Activated naive CD4-positive, alpha-beta T cell treated with anti-CD3 and anti-CD28 coated beads, Interleukin-2, amount 50 U/mL, for 72 hours (primary cell): ENCODE results near the gene PCDHGB5. TPM values are rescaled to one million over a fixed set of nuclear protein-coding genes. Genes with fewer than 3 reads are reported as not detected.
"Not testable (repeated sequence)": the region's sequence is repeated elsewhere in the genome, so short reads cannot be mapped to it uniquely, and the experiment has no call there.

Source experiments
- ATAC-seq, 2 donors: fragments of 150-1000 bp; cut with Tn5 transposase; 2 replicates each; pipeline ENCODE4 v1.10.0; 2021; ENCODE audit warnings: mild to moderate bottlenecking in 2 of 2, moderate library complexity in 2 of 2
- DNase-seq, 2 donors: peaks; one replicate each; pipeline ENCODE4 v3.0.0; 2021 to 2022; ENCODE audit warnings: low spot score in 2 of 2
- H3K27ac Mint-ChIP-seq, 2 donors: one replicate each; pipeline ENCODE4 v1.8.0; 2022; ENCODE audit warnings: mild to moderate bottlenecking in 2 of 2, mixed read lengths in 2 of 2
- H3K36me3 Mint-ChIP-seq, 2 donors: one replicate each; pipeline ENCODE4 v1.8.0; 2022; ENCODE audit warnings: mixed read lengths in 2 of 2
- H3K9me3 Mint-ChIP-seq, 2 donors: one replicate each; pipeline ENCODE4 v1.8.0; 2022; ENCODE audit warnings: mixed read lengths in 2 of 2
- total RNA-seq, 2 donors: library from RNA; stranded (reverse); gene quantifications; one replicate each; pipeline ENCODE4 v1.2.3, GENCODE V29; 2022

PCDHGB5 gene
- total RNA-seq, 2 donors from 2014 or later, result 0.12 TPM; not detected in 1

- ATAC-seq, DNase-seq: not testable (repeated sequence)
- H3K9me3 Mint-ChIP-seq, result peaks cover 11 to 20% of the 10 kb centered on the region in 2 donors
- peak overlapping the region in 1 of 2 donors; percentile 5 for H3K27ac Mint-ChIP-seq
- peaks cover 41 to 46% of the 10 kb centered on the region in 2 donors for H3K36me3 Mint-ChIP-seq
Observed at GRCh38 chr5:141394401-141395187, 3.2 kb upstream of the PCDHGB5 start.

GRCh38 chr5:141398608-141399007, 861 bp downstream of the PCDHGB5 start:
- DNase-seq, result no peak
- Mint-ChIP-seq H3K36me3 (peaks cover 38 to 47% of the 10 kb centered on the region in 2 donors), H3K9me3 (peaks cover 10 to 12% of the 10 kb centered on the region in 2 donors), H3K27ac (no peak overlapping the region)
- ATAC-seq, result no peak

- Mint-ChIP-seq H3K27ac (peak overlapping the region in 1 of 2 donors; percentile 47), H3K9me3 (peaks cover 8 to 10% of the 10 kb centered on the region in 2 donors), H3K36me3 (peaks cover 38 to 49% of the 10 kb centered on the region in 2 donors)
- DNase-seq (no peak), ATAC-seq (no peak)
Observed at GRCh38 chr5:141399555-141400258, 2.0 kb downstream of the PCDHGB5 start.

GRCh38 chr5:141402553-141403243, 5.0 kb downstream of the PCDHGB5 start, which contains the start of gene PCDHGA9:
TSS of gene PCDHGA9 (plus strand) at chr5:141402778. CDS start at chr5:141402953, 175 bp downstream.
- H3K27ac Mint-ChIP-seq, result no peak within 1 kb of the TSS
- no peak for DNase-seq
- peaks cover 42 to 59% of the 10 kb centered on the region in 2 donors for H3K36me3 Mint-ChIP-seq
- peaks cover 14 to 18% of the 10 kb centered on the region in 2 donors for H3K9me3 Mint-ChIP-seq
- ATAC-seq, result no peak

GRCh38 chr5:141403387-141403786, 5.6 kb downstream of the PCDHGB5 start:
- Mint-ChIP-seq H3K9me3 (peaks cover 17 to 21% of the 10 kb centered on the region in 2 donors), H3K27ac (no peak overlapping the region), H3K36me3 (peaks cover 49 to 66% of the 10 kb centered on the region in 2 donors)
- DNase-seq, result no peak
- ATAC-seq, result no peak

- not testable (repeated sequence) for DNase-seq
- peak within 1 kb of the TSS in 1 of 2 donors; percentile 29 for H3K27ac Mint-ChIP-seq
- peaks cover 26 to 28% of the 10 kb centered on the region in 2 donors for H3K9me3 Mint-ChIP-seq
- ATAC-seq, result peak; percentile 56 to 58
- peaks cover 48 to 63% of the 10 kb centered on the region in 2 donors for H3K36me3 Mint-ChIP-seq
Observed at GRCh38 chr5:141407790-141408505, 10.2 kb downstream of the PCDHGB5 start, which contains the start of gene PCDHGB6. TSS of gene PCDHGB6 (plus strand) at chr5:141408021. CDS start at chr5:141408203, 182 bp downstream.

GRCh38 chr5:141409598-141410306, 12.0 kb downstream of the PCDHGB5 start:
- H3K36me3 Mint-ChIP-seq, result peaks cover 53 to 65% of the 10 kb centered on the region in 2 donors
- H3K9me3 Mint-ChIP-seq, result peaks cover 25 to 29% of the 10 kb centered on the region in 2 donors
- H3K27ac Mint-ChIP-seq, result peak overlapping the region in 1 of 2 donors; percentile 81
- ATAC-seq (no peak), DNase-seq (no peak)

GRCh38 chr5:141411575-141411974, 13.8 kb downstream of the PCDHGB5 start:
- Mint-ChIP-seq H3K36me3 (peaks cover 57 to 60% of the 10 kb centered on the region in 2 donors), H3K27ac (no peak overlapping the region), H3K9me3 (peaks cover 21 to 27% of the 10 kb centered on the region in 2 donors)
- ATAC-seq (no peak), DNase-seq (no peak)

GRCh38 chr5:141412854-141413539, 15.2 kb downstream of the PCDHGB5 start, which contains the start of gene PCDHGA10:
TSS of gene PCDHGA10 (plus strand) at chr5:141412987. CDS start at chr5:141413176, 189 bp downstream.
- ATAC-seq (peak; percentile 66 to 76), DNase-seq (no peak)
- Mint-ChIP-seq H3K36me3 (peaks cover 52 to 59% of the 10 kb centered on the region in 2 donors), H3K9me3 (peaks cover 17 to 29% of the 10 kb centered on the region in 2 donors), H3K27ac (no peak within 1 kb of the TSS)

GRCh38 chr5:141413540-141414069, 15.9 kb downstream of the PCDHGB5 start:
- DNase-seq, result no peak
- no peak for ATAC-seq
- Mint-ChIP-seq H3K9me3 (peaks cover 15 to 32% of the 10 kb centered on the region in 2 donors), H3K27ac (no peak overlapping the region), H3K36me3 (peaks cover 52 to 60% of the 10 kb centered on the region in 2 donors)

GRCh38 chr5:141414548-141415274, 17.0 kb downstream of the PCDHGB5 start:
- H3K36me3 Mint-ChIP-seq, result peaks cover 53 to 60% of the 10 kb centered on the region in 2 donors
- H3K27ac Mint-ChIP-seq, result not testable (repeated sequence)

GRCh38 chr5:141415275-141415618, 17.5 kb downstream of the PCDHGB5 start:
- Mint-ChIP-seq H3K9me3 (peaks cover 9 to 23% of the 10 kb centered on the region in 2 donors), H3K36me3 (peaks cover 48 to 59% of the 10 kb centered on the region in 2 donors)
- not testable (repeated sequence) for ATAC-seq, DNase-seq, H3K27ac Mint-ChIP-seq

More at GRCh38 chr5:141414548-141415274, 17.0 kb downstream of the PCDHGB5 start:
- peaks cover 12 to 28% of the 10 kb centered on the region in 2 donors for H3K9me3 Mint-ChIP-seq
- not testable (repeated sequence) for DNase-seq, ATAC-seq

GRCh38 chr5:141417494-141418172, 19.9 kb downstream of the PCDHGB5 start, which contains the start of gene PCDHGB7:
TSS of gene PCDHGB7 (plus strand) at chr5:141417677. CDS start at chr5:141417860, 183 bp downstream.
- ATAC-seq, result peak; percentile 80 to 81
- H3K9me3 Mint-ChIP-seq, result peaks cover 20 to 32% of the 10 kb centered on the region in 2 donors
- DNase-seq, result peak in 1 of 2 donors; percentile 60
- peaks cover 67 to 75% of the 10 kb centered on the region in 2 donors for H3K36me3 Mint-ChIP-seq
- H3K27ac Mint-ChIP-seq, result peak within 1 kb of the TSS in 1 of 2 donors; percentile 77
